GM18505 (cell line): Measurements from ENCODE around the gene LRRTM3.

Source experiments
- ATAC-seq: cut with Tn5 transposase; IDR thresholded peaks from one replicate; pipeline ENCODE4 v1.9.1; 2021; ENCODE audit not compliant: unreplicated experiment
- POLR2A ChIP-seq: IDR thresholded peaks from 4 replicates; pipeline ENCODE4 v1.6.1; 2011; ENCODE audit warnings: borderline replicate concordance; ENCODE audit not compliant: insufficient read depth, insufficient read length; ENCODE audit errors: extremely low read depth

Gene LRRTM3

GRCh38 chr10:67079126-67079525 lies 153.3 kb downstream of the LRRTM3 start:
- TF ChIP-seq POLR2A: no peak
- ATAC-seq: no peak

DNA sequence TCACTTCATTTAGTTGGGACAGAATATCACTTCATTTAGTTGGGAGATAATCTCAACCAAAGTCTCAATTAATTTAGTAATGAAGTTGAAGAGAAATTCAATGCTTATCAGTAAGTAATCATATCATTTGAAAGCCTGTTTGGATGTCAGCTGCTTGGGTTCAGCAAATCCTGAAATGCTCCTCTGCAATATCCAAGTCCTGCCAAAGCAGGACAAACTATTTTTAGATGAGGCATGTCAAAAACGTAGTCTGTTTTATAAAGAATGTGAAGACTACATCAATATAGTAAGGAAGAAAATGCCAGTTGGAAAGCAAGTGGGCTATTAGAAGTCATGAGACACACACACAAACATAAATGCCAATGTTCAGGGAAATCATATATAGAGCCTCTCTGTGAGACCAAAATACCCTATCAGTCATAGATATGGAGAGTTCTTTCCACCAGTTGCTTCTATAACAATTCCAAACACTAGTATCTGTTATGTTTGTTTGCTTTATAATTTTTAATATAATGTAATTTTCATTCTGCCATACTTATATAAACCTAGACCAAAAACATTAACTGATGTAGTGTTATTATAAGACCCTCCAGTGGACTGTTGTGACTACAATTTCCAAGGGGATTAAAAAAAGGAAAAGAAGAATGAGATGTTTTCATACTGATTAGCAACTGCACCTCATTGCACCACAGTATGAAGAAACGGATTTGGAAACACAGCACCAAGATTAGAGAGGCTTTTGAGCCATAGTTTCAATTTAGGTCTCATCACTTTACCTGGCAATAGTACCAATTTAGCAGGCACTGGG lies 160.7 kb downstream of the LRRTM3 start:
- no peak for ATAC-seq
- no peak for TF ChIP-seq POLR2A

DNA sequence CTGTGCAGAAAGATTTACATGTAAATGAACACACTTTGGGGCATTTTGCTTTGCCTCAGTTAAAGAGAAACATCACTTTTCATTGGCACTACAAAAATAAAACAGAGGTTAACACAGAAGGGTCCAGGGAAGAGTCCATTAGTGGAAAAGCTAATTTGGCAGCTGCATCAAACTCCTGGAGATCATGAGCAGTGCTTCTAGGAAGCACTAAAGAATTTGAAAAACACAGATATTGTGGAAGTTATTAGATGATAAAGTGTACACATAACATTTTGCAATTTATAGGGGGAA lies 161.2 kb downstream of the LRRTM3 start:
- ATAC-seq: no peak
- no peak for TF ChIP-seq POLR2A

DNA sequence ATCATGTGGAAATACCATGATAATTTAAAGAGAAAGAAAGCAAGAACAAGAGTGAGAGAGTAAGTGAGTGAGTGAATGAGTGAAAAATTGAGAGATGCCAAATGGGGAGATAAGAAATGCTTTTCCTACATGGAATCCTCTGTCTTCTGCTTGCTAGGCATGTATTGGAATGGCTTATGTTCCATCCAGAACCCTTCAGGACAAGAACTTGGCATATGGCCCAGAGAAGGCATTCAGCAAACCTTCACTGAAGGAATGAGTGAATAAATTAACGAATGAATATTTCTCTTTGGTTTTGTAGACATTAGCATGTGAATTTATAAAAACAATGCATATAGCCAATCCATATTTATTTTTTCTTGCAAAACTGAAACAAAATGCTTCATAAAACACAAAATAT lies 162.2 kb downstream of the LRRTM3 start:
- no peak for ATAC-seq
- no peak for TF ChIP-seq POLR2A

- no peak for TF ChIP-seq POLR2A
- no peak for ATAC-seq
Observed at GRCh38 chr10:67095531-67095930, 169.7 kb downstream of the LRRTM3 start.

DNA sequence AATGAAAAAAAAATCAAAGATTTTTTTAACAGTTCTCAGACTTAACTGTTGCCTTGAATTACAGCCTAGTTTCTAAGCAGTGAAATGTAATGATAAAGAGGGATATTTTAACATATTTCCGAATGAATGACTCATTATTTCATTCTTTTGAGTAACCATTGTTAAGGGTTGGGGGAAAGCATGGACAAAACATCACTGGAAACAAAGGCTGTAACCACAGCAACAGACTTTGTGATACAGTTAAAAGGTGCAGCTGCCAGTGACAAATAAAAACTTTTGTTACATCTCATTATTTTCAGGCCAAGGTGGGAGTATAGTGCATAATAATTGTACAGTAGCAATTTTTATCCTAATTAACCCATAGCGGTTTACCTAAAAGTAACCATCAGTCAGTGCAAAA lies 172.6 kb downstream of the LRRTM3 start:
- no peak for ATAC-seq
- TF ChIP-seq POLR2A: no peak

DNA sequence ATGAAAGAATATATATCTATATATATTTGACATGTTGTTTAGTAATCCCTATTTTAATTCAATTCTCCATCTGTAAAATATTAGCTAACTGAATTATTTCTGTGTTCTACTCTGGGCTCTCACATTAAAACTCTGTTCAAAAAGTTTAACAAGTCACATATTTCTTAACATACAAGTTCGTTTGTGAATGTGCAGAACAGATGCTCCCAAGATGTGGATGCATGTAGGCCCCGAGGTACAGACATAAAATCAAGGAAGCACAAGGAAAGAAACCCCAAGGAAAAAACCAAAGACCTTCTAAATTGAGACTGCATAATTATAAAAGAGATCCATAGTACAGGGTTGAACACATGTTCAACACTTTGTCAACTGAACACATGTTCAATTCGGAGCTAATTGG lies 175.1 kb downstream of the LRRTM3 start:
- ATAC-seq: no peak
- TF ChIP-seq POLR2A: no peak

DNA sequence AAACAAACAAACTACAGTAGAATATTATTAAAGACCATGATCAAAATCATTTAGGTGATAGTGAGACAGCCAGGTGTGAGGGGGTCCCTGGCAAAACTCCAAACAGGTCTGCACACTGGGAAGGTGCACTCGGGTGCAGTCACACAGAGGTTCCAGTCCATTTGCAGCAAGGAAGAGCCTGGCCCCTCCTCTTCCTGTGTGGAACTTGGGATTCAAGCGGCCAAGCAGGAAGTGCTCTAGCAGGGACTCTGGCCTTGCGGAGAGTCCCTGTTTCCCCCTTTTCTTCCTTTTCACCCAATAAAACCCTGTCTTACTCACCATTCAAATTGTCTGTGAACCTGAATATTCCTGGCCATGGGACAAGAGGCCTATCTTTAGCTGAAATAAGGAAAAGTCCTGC lies 181.8 kb downstream of the LRRTM3 start:
- ATAC-seq: no peak
- TF ChIP-seq POLR2A: no peak

GRCh38 chr10:67110286-67110685 lies 184.4 kb downstream of the LRRTM3 start:
- TF ChIP-seq POLR2A: no peak

GRCh38 chr10:67112765-67113164 lies 186.9 kb downstream of the LRRTM3 start:
- ATAC-seq: no peak

More at GRCh38 chr10:67110286-67110685, 184.4 kb downstream of the LRRTM3 start:
- no peak for ATAC-seq

DNA sequence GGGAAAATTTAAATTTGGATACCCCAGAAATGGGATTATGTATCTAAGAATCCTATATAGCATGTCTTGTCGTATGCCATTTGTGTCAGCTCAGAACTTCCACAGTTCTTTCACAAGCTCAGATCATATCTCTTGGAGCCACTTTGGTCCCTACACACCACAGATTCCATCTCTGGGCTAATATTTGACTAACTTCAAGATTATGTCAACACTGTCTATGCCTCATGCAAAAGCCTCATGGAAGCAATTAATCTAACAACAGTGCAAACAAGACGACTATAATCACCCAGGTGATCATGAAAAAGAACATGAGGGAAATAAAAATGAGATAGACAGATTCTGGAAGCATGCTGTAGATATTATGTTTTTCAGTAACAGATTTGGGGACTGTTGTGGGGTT lies 189.1 kb downstream of the LRRTM3 start:
- no peak for ATAC-seq
- no peak for TF ChIP-seq POLR2A

More at GRCh38 chr10:67112765-67113164, 186.9 kb downstream of the LRRTM3 start:
- TF ChIP-seq POLR2A: no peak

GRCh38 chr10:67115972-67116371 lies 190.1 kb downstream of the LRRTM3 start:
- ATAC-seq: no peak
- no peak for TF ChIP-seq POLR2A

DNA sequence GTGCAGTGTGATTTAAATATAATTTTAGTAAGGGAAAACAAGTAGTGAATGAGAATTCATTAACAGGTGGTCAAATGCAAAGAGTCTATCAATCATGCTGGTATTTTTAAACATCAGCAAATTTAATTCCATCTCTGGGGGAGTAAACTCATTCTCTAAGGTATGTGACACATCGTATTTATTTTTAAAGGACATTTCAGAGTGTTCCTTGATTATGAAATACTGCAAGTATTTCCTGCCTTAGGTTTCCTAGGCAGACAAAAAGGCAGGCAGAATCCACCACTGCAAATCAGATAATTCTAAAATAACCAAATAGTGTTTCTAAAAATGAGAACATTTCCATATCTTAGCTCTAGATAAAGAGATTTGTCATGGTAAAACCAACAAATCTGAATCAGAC lies 193.8 kb downstream of the LRRTM3 start:
- no peak for ATAC-seq
- no peak for TF ChIP-seq POLR2A

- TF ChIP-seq POLR2A: no peak
- no peak for ATAC-seq
Observed at GRCh38 chr10:67127441-67127840, 201.6 kb downstream of the LRRTM3 start.

GRCh38 chr10:67140641-67141040 lies 214.8 kb downstream of the LRRTM3 start:
- TF ChIP-seq POLR2A: no peak
- no peak for ATAC-seq
